Tibial nerve (tissue), 3 donors: ENCODE measurements around the gene PLCH2.

Source experiments
- CTCF ChIP-seq, 5 experiments: fragments of 200-600 bp in 3 of 5; fragments of 450-650 bp in 2 of 5; sonication (generic) in 3 of 5; IDR thresholded peaks; one replicate each; pipeline ENCODE4 v1.5.1; 2016 to 2019; ENCODE audit warnings: antibody characterized with exemption in 5 of 5, mild to moderate bottlenecking in 3 of 5, moderate library complexity in 2 of 5
- POLR2A ChIP-seq, 2 donors: fragments of 450-650 bp; IDR thresholded peaks; one replicate each; pipeline ENCODE4 v1.6.1; 2017; ENCODE audit warnings: antibody characterized with exemption in 2 of 2, mild to moderate bottlenecking in 2 of 2, moderate library complexity in 2 of 2

DNA sequence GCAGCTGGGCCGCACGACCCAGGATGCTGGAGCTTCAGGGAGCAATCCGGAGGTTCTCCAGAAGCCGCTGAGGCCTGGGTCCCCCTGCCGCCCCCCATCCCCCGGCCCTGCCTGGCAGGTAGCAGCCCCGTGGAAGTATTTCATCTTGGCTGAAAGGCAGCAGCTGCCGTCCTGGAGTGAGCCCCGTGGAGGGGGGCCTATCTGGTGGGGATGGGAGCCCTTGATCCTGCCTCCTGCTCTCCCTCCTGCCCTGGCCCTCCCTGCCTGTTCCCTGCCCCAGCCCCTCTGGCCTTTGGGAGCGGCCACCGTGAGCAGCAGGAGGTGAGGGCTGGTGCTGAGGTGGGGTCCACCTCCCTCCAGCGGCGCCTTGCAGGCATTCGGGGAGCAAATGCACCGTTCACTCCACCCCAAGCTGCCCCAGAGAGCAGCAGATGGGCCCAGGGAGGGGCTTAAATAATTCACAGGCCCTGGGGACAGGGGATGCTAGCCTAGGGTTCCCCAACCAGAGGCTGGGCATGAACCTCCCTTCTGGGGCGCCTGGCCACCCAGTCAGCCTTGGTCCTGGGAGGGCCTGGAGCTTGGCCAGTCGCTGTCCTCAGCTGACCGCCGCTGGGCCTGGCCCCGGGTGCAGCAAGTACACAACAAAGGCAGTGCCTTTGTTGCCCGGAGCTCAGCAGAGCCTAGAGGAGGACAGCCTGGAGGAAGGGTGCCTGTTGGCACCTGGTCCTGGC is 23.7 kb upstream of the PLCH2 start:
- no peak for TF ChIP-seq CTCF (IDR thresholded peaks at IDR 0.05)
- no peak for TF ChIP-seq POLR2A (IDR thresholded peaks at IDR 0.05)
